Naive B cell (primary cell): Measurements from ENCODE around the gene ZMYND12. TPM values are rescaled to one million over a fixed set of nuclear protein-coding genes. Genes with fewer than 3 reads are reported as not detected.

Source experiments
- ATAC-seq, 2 donors: fragments of 150-1000 bp; cut with Tn5 transposase; 2 replicates each; pipeline ENCODE4 v1.10.0; 2021; ENCODE audit warnings: low read depth in 2 of 2, mild to moderate bottlenecking in 2 of 2, moderate library complexity in 2 of 2
- DNase-seq: peaks from one replicate; pipeline ENCODE4 v3.0.0; 2022
- H3K27ac Mint-ChIP-seq, 6 donors: one replicate each; pipeline ENCODE4 v1.8.0; 2020 to 2022; ENCODE audit warnings: mild to moderate bottlenecking in 6 of 6, mixed read lengths in 6 of 6, moderate library complexity in 5 of 6, inconsistent platforms in 2 of 6
- H3K27me3 Mint-ChIP-seq, 3 donors: one replicate each; pipeline ENCODE4 v1.8.0; 2021 to 2022; ENCODE audit warnings: mixed read lengths in 3 of 3, mild to moderate bottlenecking in 1 of 3
- H3K36me3 Mint-ChIP-seq, 2 donors: one replicate each; pipeline ENCODE4 v1.8.0; 2020 to 2022; ENCODE audit warnings: mixed read lengths in 2 of 2, inconsistent platforms in 1 of 2, mild to moderate bottlenecking in 1 of 2
- H3K4me1 Mint-ChIP-seq, 3 donors: one replicate each; pipeline ENCODE4 v1.8.0; 2020 to 2022; ENCODE audit warnings: mixed read lengths in 3 of 3, inconsistent platforms in 1 of 3, mild to moderate bottlenecking in 1 of 3, moderate library complexity in 1 of 3
- H3K4me3 Mint-ChIP-seq, 8 donors: one replicate each; pipeline ENCODE4 v1.8.0; 2020 to 2022; ENCODE audit warnings: mild to moderate bottlenecking in 8 of 8, mixed read lengths in 8 of 8, moderate library complexity in 8 of 8, inconsistent platforms in 2 of 8
- H3K9me3 Mint-ChIP-seq, 7 donors: one replicate each; pipeline ENCODE4 v1.8.0; 2020 to 2022; ENCODE audit warnings: mixed read lengths in 7 of 7, mild to moderate bottlenecking in 5 of 7, inconsistent platforms in 2 of 7, moderate library complexity in 1 of 7
- polyA plus RNA-seq, 6 donors: library from polyadenylated mRNA; unstranded; fragments of 300-500 nt; fragmentation: Illumina TruSeq; gene quantifications; one replicate each; pipeline ENCODE4 v1.2.3, GENCODE V29; 2021; ENCODE audit warnings: low read depth in 6 of 6

The ZMYND12 gene
- polyA plus RNA-seq, 6 donors from 2014 or later: 0.33 to 5.7 (median 1.9) TPM

DNA sequence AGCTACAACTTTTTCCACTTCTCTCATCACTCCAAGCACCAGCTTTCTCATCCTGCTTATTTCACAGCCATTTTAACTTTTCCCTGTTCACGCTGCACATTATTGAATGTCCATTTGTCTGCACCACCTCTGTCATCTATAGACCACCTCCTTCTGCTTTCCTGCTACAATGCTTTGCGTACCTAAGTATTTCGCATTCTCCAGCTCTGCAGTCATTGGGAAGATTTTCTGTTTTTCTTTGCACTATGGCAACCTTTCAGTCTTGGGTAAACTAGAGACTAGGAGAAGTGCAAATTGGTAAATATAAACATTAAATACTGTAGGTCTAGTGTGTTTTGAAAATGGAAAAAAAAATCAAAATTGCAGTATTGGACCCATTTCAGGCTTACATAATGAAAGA is 8.1 kb upstream of the ZMYND12 start:
- DNase-seq (no peak), ATAC-seq (no peak)
- H3K4me1 Mint-ChIP-seq: peaks cover 13 to 34% (median 30%) of the 10 kb centered on the region in 3 donors
- H3K27ac Mint-ChIP-seq: peak overlapping the region; percentile 98 to 99 (median 98)
- no peaks in the 10 kb centered on the region for H3K9me3 Mint-ChIP-seq
- H3K36me3 Mint-ChIP-seq: peaks cover 8 to 15% of the 10 kb centered on the region in 2 donors
- no peaks in the 10 kb centered on the region for H3K27me3 Mint-ChIP-seq
- H3K4me3 Mint-ChIP-seq: peak overlapping the region; percentile 82 to 96 (median 92)

GRCh38 chr1:42462828-42463763 is 7.3 kb upstream of the ZMYND12 start, which contains the start of gene CCDC30:
Gene CCDC30, plus strand, starts transcription at chr1:42463286. Its CDS starts 17,266 bp downstream, at chr1:42480552.
- DNase-seq (peak; percentile 98), ATAC-seq (peak; percentile 91 to 92)
- Mint-ChIP-seq H3K4me1 (peaks cover 16 to 39% (median 34%) of the 10 kb centered on the region in 3 donors), H3K27me3 (no peaks in the 10 kb centered on the region), H3K4me3 (peak within 1 kb of the TSS; percentile 82 to 96 (median 92)), H3K36me3 (peaks cover 13 to 15% of the 10 kb centered on the region in 2 donors), H3K27ac (peak within 1 kb of the TSS; percentile 98 to 99 (median 98)), H3K9me3 (no peaks in the 10 kb centered on the region)

DNA sequence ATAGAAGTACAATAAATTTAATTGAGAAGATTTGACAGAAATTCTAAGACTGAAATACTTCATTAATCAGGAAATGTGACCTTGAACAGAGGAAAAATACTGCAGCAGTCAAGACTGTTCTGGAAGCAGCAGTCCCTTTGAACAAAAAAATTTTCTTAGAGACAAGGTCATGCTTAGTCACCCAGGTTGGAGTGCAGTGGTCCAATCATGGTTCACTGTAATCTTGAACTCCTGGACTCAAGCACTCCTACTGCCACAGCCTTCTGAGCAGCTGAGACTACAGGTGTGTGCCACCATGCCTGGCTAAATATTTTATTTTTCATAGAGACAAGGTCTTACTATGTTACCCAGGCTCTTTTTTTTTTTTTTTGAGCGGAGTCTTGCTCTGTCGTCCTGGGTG is 5.4 kb upstream of the ZMYND12 start:
- ATAC-seq: no peak
- H3K36me3 Mint-ChIP-seq: peaks cover 14 to 26% of the 10 kb centered on the region in 2 donors
- peak overlapping the region in 2 of 8 donors; percentile 9 to 40 for H3K4me3 Mint-ChIP-seq
- H3K9me3 Mint-ChIP-seq: no peaks in the 10 kb centered on the region
- no peaks in the 10 kb centered on the region for H3K27me3 Mint-ChIP-seq
- H3K4me1 Mint-ChIP-seq: peaks cover 25 to 51% (median 47%) of the 10 kb centered on the region in 3 donors
- DNase-seq: no peak
- peak overlapping the region in 3 of 6 donors; percentile 98 to 99 (median 98) for H3K27ac Mint-ChIP-seq

DNA sequence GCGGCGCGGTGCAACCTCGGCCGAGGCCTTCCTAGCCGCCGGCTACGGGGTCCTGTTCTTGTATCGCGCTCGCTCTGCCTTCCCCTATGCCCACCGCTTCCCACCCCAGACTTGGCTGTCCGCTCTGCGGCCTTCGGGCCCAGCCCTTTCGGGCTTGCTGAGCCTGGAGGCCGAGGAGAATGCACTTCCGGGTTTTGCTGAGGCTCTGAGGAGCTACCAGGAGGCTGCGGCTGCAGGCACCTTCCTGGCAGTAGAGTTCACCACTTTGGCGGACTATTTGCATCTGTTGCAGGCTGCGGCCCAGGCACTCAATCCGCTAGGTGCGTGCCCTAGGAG is 900 bp upstream of the ZMYND12 start:
- Mint-ChIP-seq H3K27ac (peak overlapping the region; percentile 98 to 100 (median 100)), H3K9me3 (no peaks in the 10 kb centered on the region), H3K4me3 (peak overlapping the region; percentile 80 to 97 (median 92)), H3K27me3 (no peaks in the 10 kb centered on the region), H3K4me1 (peaks cover 24 to 39% (median 35%) of the 10 kb centered on the region in 3 donors), H3K36me3 (peaks cover 14 to 26% of the 10 kb centered on the region in 2 donors)
- ATAC-seq (peak; percentile 42 to 43), DNase-seq (no peak)

DNA sequence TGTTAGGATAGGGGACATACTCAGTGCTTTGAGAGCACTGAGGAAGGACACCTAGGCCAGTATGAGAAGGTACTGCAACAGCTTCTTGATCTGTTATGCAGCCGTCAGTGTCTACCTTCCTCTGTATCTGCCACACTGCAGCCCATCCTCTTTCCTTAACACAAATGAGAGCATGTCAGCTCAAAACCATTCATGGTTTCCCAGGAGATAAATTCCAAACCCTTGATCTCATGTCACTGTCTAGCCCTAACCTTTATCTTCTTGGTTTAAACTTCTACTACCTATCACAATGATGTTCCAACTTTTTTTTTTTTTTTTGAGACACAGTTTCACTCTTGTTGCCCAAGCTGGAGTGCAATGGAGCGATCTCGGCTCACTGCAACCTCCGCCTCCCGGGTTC is 1.4 kb downstream of the ZMYND12 start:
- no peaks in the 10 kb centered on the region for H3K27me3 Mint-ChIP-seq
- peak overlapping the region; percentile 60 to 100 (median 100) for H3K27ac Mint-ChIP-seq
- peaks cover 19 to 32% (median 27%) of the 10 kb centered on the region in 3 donors for H3K4me1 Mint-ChIP-seq
- H3K36me3 Mint-ChIP-seq: peaks cover 7 to 18% of the 10 kb centered on the region in 2 donors
- DNase-seq (no peak), ATAC-seq (no peak)
- peak overlapping the region in 5 of 8 donors; percentile 19 to 95 (median 70) for H3K4me3 Mint-ChIP-seq
- H3K9me3 Mint-ChIP-seq: no peaks in the 10 kb centered on the region

GRCh38 chr1:42453386-42453785 is 2.4 kb downstream of the ZMYND12 start:
- no peaks in the 10 kb centered on the region for H3K27me3 Mint-ChIP-seq
- peaks cover 3 to 14% of the 10 kb centered on the region in 2 donors for H3K36me3 Mint-ChIP-seq
- peak overlapping the region in 4 of 6 donors; percentile 31 to 99 (median 60) for H3K27ac Mint-ChIP-seq
- no peaks in the 10 kb centered on the region for H3K9me3 Mint-ChIP-seq
- no peak for ATAC-seq
- DNase-seq: no peak
- peak overlapping the region in 1 of 8 donors; percentile 86 for H3K4me3 Mint-ChIP-seq
- peaks cover 19 to 28% (median 24%) of the 10 kb centered on the region in 3 donors for H3K4me1 Mint-ChIP-seq

DNA sequence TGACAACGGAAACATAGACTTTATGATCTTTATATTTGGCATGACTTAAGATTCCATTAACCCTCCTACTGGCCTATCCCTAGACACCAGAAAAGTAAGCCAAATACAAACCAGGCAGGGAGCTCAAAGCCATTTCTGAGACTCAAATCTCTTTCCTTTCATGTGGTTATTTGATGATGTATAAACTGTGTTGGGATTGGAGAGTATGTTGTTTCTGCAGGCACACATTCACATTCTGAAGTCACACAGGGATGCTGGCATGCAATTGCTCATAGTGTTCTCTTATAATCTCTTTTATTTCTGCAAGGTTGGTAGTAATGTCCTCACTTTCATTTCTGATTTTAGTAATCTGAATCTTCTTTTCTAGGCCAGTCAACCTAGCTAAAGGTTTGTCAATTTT is 5.8 kb downstream of the ZMYND12 start:
- Mint-ChIP-seq H3K27me3 (no peaks in the 10 kb centered on the region), H3K4me3 (no peak overlapping the region), H3K27ac (no peak overlapping the region), H3K4me1 (peaks cover 0 to 3% (median 3%) of the 10 kb centered on the region in 3 donors), H3K9me3 (no peaks in the 10 kb centered on the region), H3K36me3 (no peaks in the 10 kb centered on the region)
- ATAC-seq (no peak), DNase-seq (no peak)

GRCh38 chr1:42449256-42449655 is 6.6 kb downstream of the ZMYND12 start:
- H3K27ac Mint-ChIP-seq: no peak overlapping the region
- no peaks in the 10 kb centered on the region for H3K36me3 Mint-ChIP-seq
- no peak for ATAC-seq
- H3K9me3 Mint-ChIP-seq: no peaks in the 10 kb centered on the region
- no peak overlapping the region for H3K4me3 Mint-ChIP-seq
- no peaks in the 10 kb centered on the region for H3K4me1 Mint-ChIP-seq
- no peak for DNase-seq
- H3K27me3 Mint-ChIP-seq: no peaks in the 10 kb centered on the region

DNA sequence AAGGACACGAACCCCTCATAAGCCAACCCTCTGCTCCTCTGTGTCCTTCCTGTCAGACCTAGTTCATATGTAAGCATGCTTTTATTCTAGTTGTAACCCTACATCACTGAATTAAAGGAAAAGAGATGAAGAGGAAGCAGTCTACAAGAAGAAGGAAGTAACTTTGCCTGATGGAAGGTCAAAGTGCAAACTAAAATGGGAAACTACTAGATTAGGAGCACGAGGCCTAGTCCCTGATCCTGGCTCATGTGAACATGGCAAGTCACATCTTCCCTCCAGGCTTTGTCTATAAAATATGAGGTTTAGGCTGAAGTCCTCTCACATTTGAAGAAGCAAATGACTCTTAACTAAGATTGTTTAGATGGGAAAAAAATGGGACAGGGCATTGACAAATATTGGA is 13.2 kb downstream of the ZMYND12 start:
- DNase-seq (no peak), ATAC-seq (no peak)
- Mint-ChIP-seq H3K36me3 (no peaks in the 10 kb centered on the region), H3K27me3 (no peaks in the 10 kb centered on the region), H3K9me3 (no peaks in the 10 kb centered on the region), H3K4me1 (no peaks in the 10 kb centered on the region), H3K4me3 (no peak overlapping the region), H3K27ac (no peak overlapping the region)

- Mint-ChIP-seq H3K27me3 (no peaks in the 10 kb centered on the region), H3K4me1 (no peaks in the 10 kb centered on the region), H3K9me3 (no peaks in the 10 kb centered on the region), H3K36me3 (no peaks in the 10 kb centered on the region), H3K4me3 (no peak overlapping the region), H3K27ac (no peak overlapping the region)
- ATAC-seq (no peak), DNase-seq (no peak)
Observed at GRCh38 chr1:42439940-42440339, 15.9 kb downstream of the ZMYND12 start.

- no peak for DNase-seq
- ATAC-seq: no peak
- no peaks in the 10 kb centered on the region for H3K4me1 Mint-ChIP-seq
- H3K27ac Mint-ChIP-seq: no peak overlapping the region
- H3K9me3 Mint-ChIP-seq: no peaks in the 10 kb centered on the region
- H3K36me3 Mint-ChIP-seq: no peaks in the 10 kb centered on the region
- no peaks in the 10 kb centered on the region for H3K27me3 Mint-ChIP-seq
- no peak overlapping the region for H3K4me3 Mint-ChIP-seq
Observed at GRCh38 chr1:42434340-42434739, 21.5 kb downstream of the ZMYND12 start.

DNA sequence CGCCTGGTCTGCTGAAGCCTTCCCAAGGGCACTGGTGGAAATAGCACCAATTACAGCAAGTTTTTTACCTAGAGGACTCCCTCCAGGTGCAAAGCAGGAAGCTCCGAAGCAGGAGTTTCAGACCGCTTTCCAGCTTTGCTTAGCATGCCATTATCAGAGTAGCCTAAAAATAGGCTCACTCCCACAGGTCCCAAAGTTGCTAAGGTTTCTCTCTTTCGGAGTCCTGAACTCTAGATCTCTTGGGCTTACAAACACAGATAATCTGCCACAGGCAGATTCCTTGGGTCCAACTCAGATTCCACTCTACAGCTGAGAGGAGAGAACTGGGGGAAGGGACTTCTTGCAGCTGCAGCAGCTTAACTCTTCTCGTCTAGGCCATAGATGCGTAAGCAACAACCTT is 22.5 kb downstream of the ZMYND12 start:
- Mint-ChIP-seq H3K27ac (no peak overlapping the region), H3K27me3 (no peaks in the 10 kb centered on the region), H3K4me1 (no peaks in the 10 kb centered on the region), H3K9me3 (no peaks in the 10 kb centered on the region), H3K36me3 (no peaks in the 10 kb centered on the region), H3K4me3 (no peak overlapping the region)
- DNase-seq: no peak
- ATAC-seq: no peak

GRCh38 chr1:42432714-42433113 is 23.1 kb downstream of the ZMYND12 start:
- H3K36me3 Mint-ChIP-seq: no peaks in the 10 kb centered on the region
- DNase-seq: no peak
- ATAC-seq: no peak

GRCh38 chr1:42431514-42431913 is 24.3 kb downstream of the ZMYND12 start:
- Mint-ChIP-seq H3K4me3 (no peak overlapping the region), H3K9me3 (no peaks in the 10 kb centered on the region), H3K4me1 (no peaks in the 10 kb centered on the region), H3K27me3 (no peaks in the 10 kb centered on the region), H3K27ac (no peak overlapping the region), H3K36me3 (no peaks in the 10 kb centered on the region)
- DNase-seq (no peak), ATAC-seq (no peak)

More at GRCh38 chr1:42432714-42433113, 23.1 kb downstream of the ZMYND12 start:
- no peaks in the 10 kb centered on the region for H3K4me1 Mint-ChIP-seq
- H3K27me3 Mint-ChIP-seq: no peaks in the 10 kb centered on the region
- no peaks in the 10 kb centered on the region for H3K9me3 Mint-ChIP-seq
- no peak overlapping the region for H3K27ac Mint-ChIP-seq
- no peak overlapping the region for H3K4me3 Mint-ChIP-seq
